HG03159 (cell line): ENCODE measurements around the gene IL7R.
"Not testable (repeated sequence)": the region's sequence is repeated elsewhere in the genome, so short reads cannot be mapped to it uniquely, and the experiment has no call there.

Source experiments
- ATAC-seq: cut with Tn5 transposase; IDR thresholded peaks from one replicate; pipeline ENCODE4 v1.9.1; 2021; ENCODE audit warnings: mild to moderate bottlenecking, moderate library complexity; ENCODE audit not compliant: unreplicated experiment

IL7R gene

GRCh38 chr5:35838370-35839042, 18.2 kb upstream of the IL7R start:
- no peak for ATAC-seq

GRCh38 chr5:35842856-35843255, 13.8 kb upstream of the IL7R start:
- no peak for ATAC-seq

DNA sequence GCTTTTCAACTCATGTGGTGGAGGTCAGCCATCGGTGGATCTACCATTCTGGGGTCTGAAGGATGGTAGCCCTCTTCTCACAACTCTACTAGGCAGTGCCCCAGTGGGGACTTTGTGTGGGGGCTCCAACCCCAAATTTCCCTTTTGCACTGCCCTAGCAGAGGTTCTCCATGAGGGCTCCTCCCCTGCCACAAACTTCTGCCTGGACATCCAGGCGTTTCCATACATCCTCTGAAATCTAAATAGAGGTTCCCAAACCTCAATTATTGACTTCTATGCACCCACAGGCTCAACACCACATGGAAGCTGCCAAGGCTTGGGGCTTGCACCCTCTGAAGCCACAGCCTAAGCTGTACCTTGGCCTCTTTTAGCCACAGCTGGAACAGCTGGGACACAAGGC, 11.2 kb upstream of the IL7R start:
- ATAC-seq = not testable (repeated sequence)

DNA sequence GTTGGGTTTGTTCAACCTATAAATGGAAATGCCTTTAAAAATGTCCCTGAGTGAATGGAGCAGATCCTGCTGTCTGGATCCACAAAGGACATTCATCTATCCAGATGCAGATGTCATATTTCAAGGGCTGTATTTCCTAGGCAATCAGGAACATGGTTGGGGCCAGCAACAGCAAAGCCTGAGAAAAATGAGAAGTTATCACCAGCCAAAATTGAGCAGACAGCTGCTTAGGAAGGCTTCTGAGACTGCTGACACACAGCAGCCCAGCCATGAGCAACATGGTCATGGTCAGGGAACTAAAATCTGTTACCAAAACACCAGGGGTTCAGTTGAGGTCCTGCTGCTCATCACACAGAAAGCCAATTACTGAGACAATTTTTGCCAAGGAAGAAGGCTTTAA, 9.2 kb upstream of the IL7R start:
- ATAC-seq = no peak

DNA sequence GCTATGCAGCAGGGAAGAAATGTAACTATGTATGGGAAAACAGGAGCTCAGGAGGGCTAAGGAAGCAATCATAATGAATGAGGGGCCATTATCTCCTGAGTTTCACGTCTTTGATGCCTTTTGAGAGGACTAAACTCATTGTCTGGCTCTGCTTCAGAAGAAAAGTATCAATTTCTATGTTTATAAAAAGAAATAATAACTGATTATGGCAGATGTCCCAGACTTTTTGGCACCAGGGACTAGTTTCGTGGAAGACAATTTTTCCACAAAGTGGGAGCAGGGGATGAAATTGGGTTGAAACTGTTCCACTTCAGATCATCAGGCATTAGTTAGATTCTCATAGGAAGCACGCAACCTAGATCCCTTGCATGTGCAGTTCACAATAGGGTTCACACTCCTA, 8.7 kb upstream of the IL7R start:
- ATAC-seq = no peak

- no peak for ATAC-seq
Observed at GRCh38 chr5:35849860-35850259, 6.8 kb upstream of the IL7R start.

DNA sequence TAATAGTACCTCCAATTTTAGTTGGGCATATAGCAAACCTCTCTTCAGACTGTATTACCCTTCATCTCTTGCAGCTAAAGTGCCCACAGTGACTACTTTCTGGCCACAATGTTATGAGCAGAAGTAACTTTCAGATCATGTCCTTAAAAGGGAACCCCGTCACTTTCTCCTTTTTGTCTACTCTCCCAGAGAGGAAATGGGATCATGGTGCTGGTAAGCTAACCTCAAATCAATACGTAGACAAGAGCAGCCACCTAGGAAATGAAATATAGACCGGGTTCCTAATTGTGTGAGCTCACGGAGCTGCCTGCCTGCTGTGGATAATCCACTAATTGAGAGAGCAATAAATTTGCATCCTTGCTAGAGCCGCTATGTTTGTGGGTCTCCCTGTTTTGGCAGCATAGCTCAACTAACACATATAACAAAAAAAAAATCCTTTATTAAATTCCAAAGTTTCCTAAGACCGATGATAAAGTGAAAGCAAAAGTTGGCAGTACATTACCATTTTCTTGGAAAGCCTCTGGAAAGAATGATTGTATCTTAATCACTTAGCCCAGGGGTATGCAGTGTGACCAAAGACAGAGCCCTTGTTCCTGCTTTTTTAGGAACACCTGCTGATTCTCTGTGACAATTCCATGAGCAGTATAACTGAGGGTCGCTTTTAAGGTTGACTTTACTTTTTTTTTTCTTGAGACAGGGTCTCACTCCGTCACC, 5.6 kb upstream of the IL7R start:
- ATAC-seq = no peak

DNA sequence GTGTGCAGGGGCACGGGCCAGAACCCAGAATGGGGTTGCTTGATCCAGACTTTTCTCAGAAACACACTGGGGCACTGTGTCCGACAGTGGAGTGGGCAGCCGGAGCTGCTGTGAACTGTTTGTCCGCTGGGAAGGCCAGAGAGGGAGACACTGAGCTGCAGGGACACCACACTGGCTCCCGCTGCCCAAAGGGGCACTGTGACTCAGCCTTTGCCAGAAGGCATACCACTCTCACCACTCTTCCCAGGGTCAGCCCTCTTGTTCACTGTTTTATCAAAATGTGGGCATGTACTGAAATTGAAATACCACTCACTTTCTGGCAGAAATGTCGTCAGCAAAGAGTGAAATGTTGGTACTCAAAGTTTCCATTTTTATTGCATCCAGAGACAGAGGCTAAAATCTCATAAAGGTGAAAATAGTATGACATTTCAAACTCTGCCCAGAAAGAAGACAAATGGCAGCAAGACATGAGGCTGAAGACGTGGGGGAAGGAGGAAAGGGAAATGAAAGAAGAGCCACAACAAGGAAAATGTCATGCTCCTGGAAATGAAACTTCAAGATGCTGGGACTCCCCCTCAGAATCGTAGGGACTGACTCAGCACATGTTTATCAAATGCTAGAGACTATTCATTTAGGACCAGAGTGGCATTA, 4.5 kb upstream of the IL7R start:
- no peak for ATAC-seq

DNA sequence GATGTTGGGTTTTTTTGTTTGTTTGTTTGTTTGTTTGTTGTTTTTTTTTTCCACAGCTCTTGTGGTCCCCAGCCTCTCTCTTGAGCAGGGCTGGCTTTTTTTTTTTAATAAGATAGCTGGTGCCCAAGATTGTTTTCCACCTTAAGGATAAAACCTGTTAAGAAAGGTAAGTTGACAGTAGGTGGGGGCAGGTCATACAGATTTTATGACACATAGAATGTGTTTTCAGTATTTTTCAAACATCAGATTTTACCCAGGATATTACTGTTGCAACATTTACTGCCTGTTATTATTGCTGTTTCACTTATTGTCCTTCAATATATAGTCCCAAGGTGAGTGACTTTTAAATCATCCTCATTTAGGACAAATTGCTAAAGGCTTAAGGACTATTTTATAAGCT, 3.9 kb upstream of the IL7R start:
- no peak for ATAC-seq

GRCh38 chr5:35853631-35854030, 3.1 kb upstream of the IL7R start:
- ATAC-seq = no peak

DNA sequence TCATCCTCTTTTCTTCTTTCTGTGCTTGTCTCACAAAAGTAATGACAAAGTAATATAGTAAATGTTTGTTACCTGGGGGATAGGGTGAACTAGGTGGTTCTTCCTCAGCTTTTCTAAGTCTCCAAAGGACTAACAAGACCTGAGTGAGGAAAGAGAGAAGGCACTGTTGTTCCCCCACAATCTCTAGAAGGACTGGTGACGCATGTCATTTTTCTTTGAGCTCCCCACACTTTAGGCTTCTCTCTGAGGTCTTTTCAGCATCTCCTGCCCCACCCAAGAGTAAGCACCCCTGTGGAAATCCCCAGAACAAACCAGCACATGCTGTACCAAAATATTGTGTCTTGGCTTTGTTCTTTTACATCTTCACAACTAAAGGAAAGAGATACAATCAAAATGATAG, 2.4 kb upstream of the IL7R start:
- no peak for ATAC-seq

- ATAC-seq = no peak
Observed at GRCh38 chr5:35855187-35855586, 1.5 kb upstream of the IL7R start.

GRCh38 chr5:35856186-35856764, 416 bp upstream of the IL7R start:
- ATAC-seq = not testable (repeated sequence)

- ATAC-seq = no peak
Observed at GRCh38 chr5:35857606-35858205, 1.0 kb downstream of the IL7R start.

GRCh38 chr5:35859101-35859661, 2.5 kb downstream of the IL7R start:
- ATAC-seq = no peak

DNA sequence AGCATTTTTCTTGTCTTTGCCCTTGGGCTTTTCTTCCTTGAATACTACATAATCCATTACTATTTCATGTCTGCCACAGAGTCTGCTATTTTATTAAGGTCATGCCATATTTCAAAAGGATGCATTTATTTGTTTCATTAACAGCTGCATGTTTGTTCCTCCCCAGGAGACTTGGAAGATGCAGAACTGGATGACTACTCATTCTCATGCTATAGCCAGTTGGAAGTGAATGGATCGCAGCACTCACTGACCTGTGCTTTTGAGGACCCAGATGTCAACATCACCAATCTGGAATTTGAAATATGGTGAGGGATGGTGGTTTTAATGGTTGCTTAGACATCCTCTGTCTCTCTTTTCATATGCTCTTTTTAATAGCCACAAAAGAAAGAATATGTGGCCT, 4.0 kb downstream of the IL7R start:
- no peak for ATAC-seq

- no peak for ATAC-seq
Observed at GRCh38 chr5:35861718-35862117, 5.0 kb downstream of the IL7R start.

DNA sequence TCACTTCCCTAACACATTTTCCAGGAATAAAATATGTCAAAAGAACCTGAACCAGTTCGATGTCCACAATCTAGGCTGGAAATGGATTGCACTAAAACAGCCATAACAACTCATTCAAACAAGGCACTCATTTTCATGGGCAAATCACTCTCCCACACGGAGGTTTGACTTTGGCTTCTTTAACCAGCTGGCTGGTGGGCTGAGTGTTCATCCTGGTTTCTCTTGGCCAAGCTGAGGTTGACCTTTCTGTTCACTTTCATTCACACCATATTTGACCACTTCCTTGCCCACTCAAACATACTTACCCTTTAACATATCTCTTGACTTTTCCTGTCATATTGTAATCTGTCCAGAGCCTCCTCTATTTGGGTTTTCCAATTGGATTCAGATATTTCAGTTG, 5.4 kb downstream of the IL7R start:
- no peak for ATAC-seq

- no peak for ATAC-seq
Observed at GRCh38 chr5:35863159-35863558, 6.5 kb downstream of the IL7R start.

DNA sequence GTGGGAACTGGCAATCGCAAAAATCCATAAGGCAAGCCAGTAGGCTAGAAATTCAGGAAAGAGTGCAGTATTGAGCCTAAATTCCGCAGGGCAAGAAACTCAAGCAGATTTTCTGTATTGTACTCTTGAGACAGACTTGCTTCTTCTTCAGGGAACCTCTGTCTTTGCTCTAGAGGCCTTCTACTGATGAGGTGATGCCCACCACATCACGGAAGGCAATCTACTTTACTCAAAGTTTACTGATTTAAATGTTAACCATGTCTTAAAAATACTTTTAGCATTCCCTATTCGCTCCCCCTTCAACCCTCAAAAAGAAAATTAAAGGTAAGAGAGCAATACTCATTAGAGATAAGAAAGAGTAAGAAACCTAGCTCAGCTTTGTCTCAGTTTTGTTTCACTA, 11.3 kb downstream of the IL7R start:
- no peak for ATAC-seq

DNA sequence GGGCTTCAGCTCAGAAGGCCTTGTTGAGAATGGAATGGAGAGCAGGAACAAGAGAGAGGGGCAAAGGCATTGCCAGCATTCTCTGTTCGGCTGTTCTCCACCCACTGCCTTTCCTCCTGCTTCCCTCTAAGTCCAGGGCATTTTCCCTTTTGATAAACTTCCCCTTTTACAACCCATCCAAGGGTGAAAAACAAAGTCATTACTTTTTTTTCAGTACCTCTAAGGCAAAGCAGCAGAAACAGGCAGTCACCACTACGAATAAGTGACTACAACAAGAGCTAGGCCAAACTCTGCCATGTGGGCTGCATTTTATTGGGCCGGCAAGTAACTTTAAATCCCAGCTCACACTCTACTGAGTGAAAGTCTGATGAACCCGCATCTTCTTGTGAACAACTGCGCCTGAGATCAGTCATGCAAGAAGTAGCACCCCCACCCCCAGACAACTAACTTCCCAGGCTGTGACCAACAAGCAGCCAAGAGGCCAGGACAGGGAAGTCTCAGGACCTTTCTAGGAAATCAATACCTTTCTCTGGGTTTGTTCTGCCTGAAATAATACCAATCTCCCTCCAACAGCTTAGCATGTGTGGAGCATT, 13.1 kb downstream of the IL7R start:
- no peak for ATAC-seq
